ENCODE data around the gene NIBAN1. TPM values are rescaled to one million over a fixed set of nuclear protein-coding genes. Genes with fewer than 3 reads are reported as not detected.

The NIBAN1 gene, protein sequence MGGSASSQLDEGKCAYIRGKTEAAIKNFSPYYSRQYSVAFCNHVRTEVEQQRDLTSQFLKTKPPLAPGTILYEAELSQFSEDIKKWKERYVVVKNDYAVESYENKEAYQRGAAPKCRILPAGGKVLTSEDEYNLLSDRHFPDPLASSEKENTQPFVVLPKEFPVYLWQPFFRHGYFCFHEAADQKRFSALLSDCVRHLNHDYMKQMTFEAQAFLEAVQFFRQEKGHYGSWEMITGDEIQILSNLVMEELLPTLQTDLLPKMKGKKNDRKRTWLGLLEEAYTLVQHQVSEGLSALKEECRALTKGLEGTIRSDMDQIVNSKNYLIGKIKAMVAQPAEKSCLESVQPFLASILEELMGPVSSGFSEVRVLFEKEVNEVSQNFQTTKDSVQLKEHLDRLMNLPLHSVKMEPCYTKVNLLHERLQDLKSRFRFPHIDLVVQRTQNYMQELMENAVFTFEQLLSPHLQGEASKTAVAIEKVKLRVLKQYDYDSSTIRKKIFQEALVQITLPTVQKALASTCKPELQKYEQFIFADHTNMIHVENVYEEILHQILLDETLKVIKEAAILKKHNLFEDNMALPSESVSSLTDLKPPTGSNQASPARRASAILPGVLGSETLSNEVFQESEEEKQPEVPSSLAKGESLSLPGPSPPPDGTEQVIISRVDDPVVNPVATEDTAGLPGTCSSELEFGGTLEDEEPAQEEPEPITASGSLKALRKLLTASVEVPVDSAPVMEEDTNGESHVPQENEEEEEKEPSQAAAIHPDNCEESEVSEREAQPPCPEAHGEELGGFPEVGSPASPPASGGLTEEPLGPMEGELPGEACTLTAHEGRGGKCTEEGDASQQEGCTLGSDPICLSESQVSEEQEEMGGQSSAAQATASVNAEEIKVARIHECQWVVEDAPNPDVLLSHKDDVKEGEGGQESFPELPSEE
- total RNA-seq, result 17.4 and 29.5 TPM in 2 replicates

DNA sequence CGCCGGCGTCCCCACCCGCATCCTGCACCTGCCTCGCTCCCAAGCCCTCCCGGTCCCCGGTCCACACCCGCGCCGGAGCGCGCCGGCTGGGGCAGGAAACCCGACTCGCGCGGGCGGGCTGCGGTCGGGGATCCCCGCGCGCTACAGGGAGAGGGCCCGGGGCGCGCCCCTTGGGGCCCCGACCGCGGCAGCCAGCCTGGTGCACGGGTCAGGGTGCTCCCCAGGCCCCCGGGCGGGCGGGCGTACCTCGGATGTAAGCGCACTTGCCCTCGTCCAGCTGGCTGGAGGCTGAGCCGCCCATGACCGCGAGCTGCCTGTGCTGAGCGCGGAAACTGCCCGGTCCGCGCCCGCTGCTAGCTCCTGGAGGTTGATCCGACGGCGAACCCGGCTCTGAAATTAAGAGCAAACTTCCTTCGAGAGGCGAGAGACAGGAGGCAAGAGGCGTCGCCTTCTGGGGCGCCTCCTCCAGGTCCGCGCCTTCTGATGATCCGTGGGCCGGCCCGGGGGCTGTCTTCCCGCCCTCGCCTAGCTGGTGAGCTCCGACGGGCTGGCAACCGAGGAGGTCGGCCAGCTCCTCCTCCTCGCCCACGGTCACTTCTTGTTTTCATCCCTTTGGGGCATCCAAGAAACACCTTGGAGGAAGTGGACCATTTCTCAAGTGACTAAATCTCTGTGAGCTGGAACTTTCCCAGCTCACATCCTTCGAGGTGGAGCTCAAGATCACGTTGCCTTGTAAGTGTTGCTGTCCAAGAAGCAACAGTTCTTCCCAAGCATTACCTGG, at the start of gene NIBAN1:
TSS of gene NIBAN1 (minus strand) at position 453 of the 781 bp plus-strand sequence. CDS start at position 301, 152 bp downstream.

Other genes starting within 250 kb of the NIBAN1 start
- 42.3 and 99.5 TPM in 2 replicates for gene EDEM3, start 219.7 kb downstream of the NIBAN1 start, total RNA-seq
- 14.4 and 51.5 TPM in 2 replicates for gene RNF2, start 71.0 kb upstream of the NIBAN1 start, total RNA-seq
- 13.6 and 31.3 TPM in 2 replicates for gene TRMT1L, start 182.4 kb upstream of the NIBAN1 start, total RNA-seq
- 3.1 and 5.3 TPM in 2 replicates for gene SWT1, start 182.7 kb upstream of the NIBAN1 start, total RNA-seq

Measured in bladder microvascular endothelial cell (primary cell).